Caco-2 (cell line): Measurements from ENCODE around the gene IRF4. TPM values are rescaled to one million over a fixed set of nuclear protein-coding genes. Genes with fewer than 3 reads are reported as not detected.

Experiments
- BruUV-seq: library from RNA; stranded (reverse); fragments of 400-500 nt; replicated peaks from 2 replicates; lab custom pipeline; 2021; lab: Mats Ljungman, UMichigan
- CTCF ChIA-PET: fragments of 300-600 bp; sonication (Branson Sonifier 250); formaldehyde crosslinking; loops from one replicate; lab custom pipeline; 2022; ENCODE audit warnings: antibody characterized with exemption; lab: Charles Lee
- POLR2A ChIA-PET: fragments of 300-600 bp; sonication (Branson Sonifier 250); formaldehyde crosslinking; loops from one replicate; lab custom pipeline; 2022; ENCODE audit warnings: antibody characterized with exemption; lab: Charles Lee
- DNase-seq, 2 experiments: peaks; one replicate each; pipeline versions ENCODE4 v3.0.0 to v3.0.0-alpha.2; 2020 to 2022
- H3K27me3 ChIP-seq: replicated peaks from 2 replicates; pipeline ENCODE4 v1.6.0; 2011; ENCODE audit warnings: low read length; ENCODE audit not compliant: control insufficient read depth, insufficient read depth
- H3K36me3 ChIP-seq: 2 replicates; pipeline ENCODE4 v1.5.1; 2011; ENCODE audit warnings: low read length; ENCODE audit not compliant: control insufficient read depth, insufficient read depth
- H3K4me1 ChIP-seq: fragments of 250-450 bp; sonication (Bioruptor Pico); 2 replicates; pipeline ENCODE4 v1.5.1; 2020; ENCODE audit warnings: mild to moderate bottlenecking
- H3K4me3 ChIP-seq: 2 replicates; pipeline ENCODE4 v1.5.1; 2011; ENCODE audit warnings: low read depth, mild to moderate bottlenecking, control low read depth, low read length
- H3K9me3 ChIP-seq: fragments of 250-450 bp; sonication (Bioruptor Pico); 2 replicates; pipeline ENCODE4 v1.5.1; 2020; ENCODE audit warnings: mild to moderate bottlenecking, moderate library complexity
- H3K27ac Mint-ChIP-seq: one replicate; pipeline ENCODE4 v1.8.0; 2022; ENCODE audit warnings: mixed read lengths; ENCODE audit not compliant: unreplicated experiment
- H3K27me3 Mint-ChIP-seq: one replicate; pipeline ENCODE4 v1.8.0; 2022; ENCODE audit warnings: mixed read lengths; ENCODE audit not compliant: insufficient read depth, unreplicated experiment
- H3K36me3 Mint-ChIP-seq: one replicate; pipeline ENCODE4 v1.8.0; 2022; ENCODE audit warnings: mild to moderate bottlenecking, mixed read lengths; ENCODE audit not compliant: insufficient read depth, unreplicated experiment
- H3K4me1 Mint-ChIP-seq: one replicate; pipeline ENCODE4 v1.8.0; 2022; ENCODE audit warnings: low read depth, mixed read lengths; ENCODE audit not compliant: unreplicated experiment
- H3K4me3 Mint-ChIP-seq: one replicate; pipeline ENCODE4 v1.8.0; 2022; ENCODE audit warnings: mild to moderate bottlenecking, moderate library complexity, mixed read lengths; ENCODE audit not compliant: unreplicated experiment
- H3K9me3 Mint-ChIP-seq: one replicate; pipeline ENCODE4 v1.8.0; 2022; ENCODE audit warnings: mixed read lengths; ENCODE audit not compliant: unreplicated experiment
- intact Hi-C: fragments of 100-400 bp; cut with micrococcal nuclease; formaldehyde crosslinking; loops from one replicate; pipeline ENCODE4 v1.10.0; 2022; ENCODE audit not compliant: unreplicated experiment
- total RNA-seq: library from RNA; stranded (reverse); gene quantifications from 2 replicates; pipeline ENCODE4 v1.2.3, GENCODE V29; 2022
- TF ChIP-seq, protein P1 (sequence below), 2 experiments: fragments of 200-600 bp in 1 of 2; IDR thresholded peaks; 1 replicate in 1 of 2; 2 replicates in 1 of 2; pipeline versions ENCODE4 v1.5.1 to v1.8.0; 2011 to 2022; ENCODE audit warnings: antibody characterized with exemption in 1 of 2, control low read depth in 1 of 2, inconsistent platforms in 1 of 2, low read depth in 1 of 2, low read length in 1 of 2, mild to moderate bottlenecking in 1 of 2, moderate library complexity in 1 of 2; ENCODE audit not compliant: insufficient read depth in 1 of 2, severe bottlenecking in 1 of 2, unreplicated experiment in 1 of 2

The IRF4 gene
- total RNA-seq, 1 experiment from 2014 or later, result not detected

GRCh38 chr6:411402-412145 lies 20.0 kb downstream of the IRF4 start:
- no peaks in the 10 kb centered on the region for H3K36me3 Mint-ChIP-seq
- H3K4me1 Mint-ChIP-seq, result no peaks in the 10 kb centered on the region
- TF ChIP-seq, protein P1, sequence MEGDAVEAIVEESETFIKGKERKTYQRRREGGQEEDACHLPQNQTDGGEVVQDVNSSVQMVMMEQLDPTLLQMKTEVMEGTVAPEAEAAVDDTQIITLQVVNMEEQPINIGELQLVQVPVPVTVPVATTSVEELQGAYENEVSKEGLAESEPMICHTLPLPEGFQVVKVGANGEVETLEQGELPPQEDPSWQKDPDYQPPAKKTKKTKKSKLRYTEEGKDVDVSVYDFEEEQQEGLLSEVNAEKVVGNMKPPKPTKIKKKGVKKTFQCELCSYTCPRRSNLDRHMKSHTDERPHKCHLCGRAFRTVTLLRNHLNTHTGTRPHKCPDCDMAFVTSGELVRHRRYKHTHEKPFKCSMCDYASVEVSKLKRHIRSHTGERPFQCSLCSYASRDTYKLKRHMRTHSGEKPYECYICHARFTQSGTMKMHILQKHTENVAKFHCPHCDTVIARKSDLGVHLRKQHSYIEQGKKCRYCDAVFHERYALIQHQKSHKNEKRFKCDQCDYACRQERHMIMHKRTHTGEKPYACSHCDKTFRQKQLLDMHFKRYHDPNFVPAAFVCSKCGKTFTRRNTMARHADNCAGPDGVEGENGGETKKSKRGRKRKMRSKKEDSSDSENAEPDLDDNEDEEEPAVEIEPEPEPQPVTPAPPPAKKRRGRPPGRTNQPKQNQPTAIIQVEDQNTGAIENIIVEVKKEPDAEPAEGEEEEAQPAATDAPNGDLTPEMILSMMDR (IDR thresholded peaks at IDR 0.05; ENCODE audit: insufficient read depth in 1 of 2, low read depth in 1 of 2, low read length in 1 of 2, severe bottlenecking in 1 of 2, unreplicated experiment in 1 of 2), result no peak
- H3K9me3 Mint-ChIP-seq, result peaks cover 10% of the 10 kb centered on the region
- ChIA-PET POLR2A (no interaction called here), CTCF (no interaction called here)
- no peak for DNase-seq
- H3K27ac Mint-ChIP-seq, result no peak overlapping the region
- Histone ChIP-seq H3K36me3 (no peaks in the 10 kb centered on the region), H3K4me3 (no peak overlapping the region), H3K9me3 (peaks cover 7% of the 10 kb centered on the region; the same call in 1 of the 2 replicates), H3K4me1 (no peaks in the 10 kb centered on the region), H3K27me3 (no peaks in the 10 kb centered on the region; the same call in 1 of the 2 replicates)
- intact Hi-C loops, result no loop called here
- peaks cover 18% of the 10 kb centered on the region for H3K27me3 Mint-ChIP-seq
- no TSS peak for BruUV-seq
- no peak overlapping the region for H3K4me3 Mint-ChIP-seq

GRCh38 chr6:412146-412886 lies 20.8 kb downstream of the IRF4 start:
- Histone ChIP-seq H3K4me1 (no peaks in the 10 kb centered on the region), H3K27me3 (no peaks in the 10 kb centered on the region; the same call in 1 of the 2 replicates), H3K9me3 (peaks cover 7% of the 10 kb centered on the region; the same call in 1 of the 2 replicates), H3K4me3 (no peak overlapping the region), H3K36me3 (no peaks in the 10 kb centered on the region)
- TF ChIP-seq, protein P1 (IDR thresholded peaks at IDR 0.05; ENCODE audit: insufficient read depth in 1 of 2, low read depth in 1 of 2, low read length in 1 of 2, severe bottlenecking in 1 of 2, unreplicated experiment in 1 of 2), result no peak
- H3K27ac Mint-ChIP-seq, result no peak overlapping the region
- intact Hi-C loops, result no loop called here
- no peaks in the 10 kb centered on the region for H3K4me1 Mint-ChIP-seq
- H3K36me3 Mint-ChIP-seq, result no peaks in the 10 kb centered on the region
- H3K27me3 Mint-ChIP-seq, result peaks cover 21% of the 10 kb centered on the region
- H3K4me3 Mint-ChIP-seq, result no peak overlapping the region
- peaks cover 10% of the 10 kb centered on the region for H3K9me3 Mint-ChIP-seq
- POLR2A ChIA-PET, result no interaction called here
- no TSS peak for BruUV-seq
- CTCF ChIA-PET, result no interaction called here
- no peak for DNase-seq

GRCh38 chr6:414447-414846 lies 22.9 kb downstream of the IRF4 start:
- ChIA-PET CTCF (no interaction called here), POLR2A (no interaction called here)
- Mint-ChIP-seq H3K27me3 (peaks cover 23% of the 10 kb centered on the region), H3K4me3 (no peak overlapping the region), H3K4me1 (no peaks in the 10 kb centered on the region), H3K27ac (no peak overlapping the region), H3K36me3 (no peaks in the 10 kb centered on the region), H3K9me3 (peaks cover 10% of the 10 kb centered on the region)
- no peak for DNase-seq
- BruUV-seq, result no TSS peak
- intact Hi-C loops, result no loop called here
- H3K36me3 ChIP-seq, result no peaks in the 10 kb centered on the region
- no peaks in the 10 kb centered on the region for H3K4me1 ChIP-seq
- H3K4me3 ChIP-seq, result no peak overlapping the region
- no peaks in the 10 kb centered on the region; the same call in 1 of the 2 replicates for H3K27me3 ChIP-seq
- TF ChIP-seq, protein P1 (IDR thresholded peaks at IDR 0.05; ENCODE audit: insufficient read depth in 1 of 2, low read depth in 1 of 2, low read length in 1 of 2, severe bottlenecking in 1 of 2, unreplicated experiment in 1 of 2), result no peak
- peaks cover 7% of the 10 kb centered on the region; the same call in 1 of the 2 replicates for H3K9me3 ChIP-seq
